A549 (cell line): ENCODE results near the gene ATF4. TPM values are rescaled to one million over a fixed set of nuclear protein-coding genes. Genes with fewer than 3 reads are reported as not detected.

Experiments
- ATAC-seq, 2 experiments: fragments of 200-7000 bp in 1 of 2; fragments of >200 bp in 1 of 2; cut with Nextera tagmentation in 1 of 2; cut with Tn5 transposase in 1 of 2; 3 replicates each; pipeline versions ENCODE4 v1.8.0 to v1.9.1; 2018 to 2020; ENCODE audit warnings: mild to moderate bottlenecking in 1 of 2, moderate library complexity in 1 of 2
- CTCF ChIA-PET: fragments of 300-600 bp; sonication (Branson Sonifier 250); formaldehyde crosslinking; extraction: SDS; loops from one replicate; lab custom pipeline; 2021; ENCODE audit warnings: antibody characterized with exemption, inconsistent platforms; lab: Yijun Ruan, JAX
- POLR2A ChIA-PET: fragments of 350-600 bp; formaldehyde crosslinking; extraction: SDS; loops from one replicate; lab custom pipeline; 2021; ENCODE audit warnings: antibody characterized with exemption, inconsistent platforms; lab: Yijun Ruan, JAX
- DNase-seq, 2 experiments: peaks; one replicate each; pipeline versions ENCODE4 v3.0.0 to v3.0.0-alpha.2; 2011 to 2016; ENCODE audit warnings: low read depth in 1 of 2, low spot score in 1 of 2
- FAIRE-seq: peaks from 2 replicates; lab custom pipeline; 2011; peaks lifted over from hg19 to GRCh38; lab: Jason Lieb, UNC
- H3K27ac ChIP-seq, 2 experiments: fragments of >200 bp; sonication (Bioruptor Twin); formaldehyde crosslinking; 3 replicates each; pipeline ENCODE4 v1.5.1; 2016 to 2017
- H3K4me1 ChIP-seq: fragments of >200 bp; sonication (Bioruptor Twin); formaldehyde crosslinking; 3 replicates; pipeline ENCODE4 v1.6.1; 2016
- H3K4me2 ChIP-seq: fragments of >200 bp; sonication (Bioruptor Twin); formaldehyde crosslinking; 3 replicates; pipeline ENCODE4 v1.6.1; 2016
- H3K4me3 ChIP-seq: fragments of >200 bp; sonication (Bioruptor Twin); formaldehyde crosslinking; 3 replicates; pipeline ENCODE4 v1.5.1; 2016
- H3K9me3 ChIP-seq: fragments of >200 bp; sonication (Bioruptor Twin); formaldehyde crosslinking; 3 replicates; pipeline ENCODE4 v1.6.1; 2016
- CBX8 ChIP-seq: fragments of 200-600 bp; sonication (generic); IDR thresholded peaks from 2 replicates; pipeline ENCODE4 v1.6.1; 2016
- CTCF ChIP-seq: fragments of >200 bp; sonication (Bioruptor Twin); formaldehyde crosslinking; IDR thresholded peaks from 3 replicates; pipeline ENCODE4 v1.5.1; 2016
- EHF ChIP-seq: fragments of 250-450 bp; sonication (Bioruptor Pico); IDR thresholded peaks from 2 replicates; pipeline ENCODE4 v1.5.0; 2020; ENCODE audit warnings: mild to moderate bottlenecking
- ESRRA ChIP-seq: fragments of 150-350 bp; IDR thresholded peaks from 2 replicates; pipeline ENCODE4 v1.6.1; 2014; ENCODE audit warnings: mild to moderate bottlenecking, low read length, borderline replicate concordance
- FOSB ChIP-seq: fragments of 250-450 bp; sonication (Bioruptor Pico); IDR thresholded peaks from 2 replicates; pipeline ENCODE4 v1.5.0; 2020; ENCODE audit warnings: mild to moderate bottlenecking, moderate library complexity
- GATA3 ChIP-seq: IDR thresholded peaks from 2 replicates; pipeline ENCODE4 v1.6.1; 2012; ENCODE audit warnings: borderline replicate concordance
- HEYL ChIP-seq: fragments of 250-450 bp; sonication (Bioruptor Pico); IDR thresholded peaks from 2 replicates; pipeline ENCODE4 v1.8.0; 2021; ENCODE audit warnings: mild to moderate bottlenecking, moderate library complexity
- HOXA7 ChIP-seq: fragments of 250-450 bp; sonication (Bioruptor Pico); IDR thresholded peaks from 2 replicates; pipeline ENCODE4 v1.5.0; 2020; ENCODE audit warnings: mild to moderate bottlenecking, moderate library complexity
- HOXB13 ChIP-seq: fragments of 250-450 bp; sonication (Bioruptor Pico); IDR thresholded peaks from 2 replicates; pipeline ENCODE4 v1.5.0; 2020; ENCODE audit warnings: low read depth, mild to moderate bottlenecking, moderate library complexity
- JUN ChIP-seq, 2 experiments: fragments of >200 bp; sonication (Bioruptor Twin); formaldehyde crosslinking; IDR thresholded peaks; 2 replicates in 1 of 2; 3 replicates in 1 of 2; pipeline ENCODE4 v1.6.1; 2016 to 2017
- KDM1A ChIP-seq: fragments of 200-600 bp; sonication (generic); IDR thresholded peaks from 2 replicates; pipeline ENCODE4 v1.6.1; 2016; ENCODE audit warnings: low read depth, mild to moderate bottlenecking
- KDM5A ChIP-seq: fragments of 200-600 bp; sonication (generic); IDR thresholded peaks from 2 replicates; pipeline ENCODE4 v1.6.1; 2016; ENCODE audit warnings: antibody characterized with exemption, mild to moderate bottlenecking
- MAFK ChIP-seq: fragments of 450-650 bp; IDR thresholded peaks from 2 replicates; pipeline ENCODE4 v1.6.1; 2014; ENCODE audit not compliant: partially characterized antibody
- MAZ ChIP-seq: fragments of 150-350 bp; IDR thresholded peaks from 2 replicates; pipeline ENCODE4 v1.6.1; 2014; ENCODE audit warnings: antibody characterized with exemption, low read depth, low read length, borderline replicate concordance
- MYC ChIP-seq: IDR thresholded peaks from 2 replicates; pipeline ENCODE4 v1.6.1; 2012; ENCODE audit warnings: mild to moderate bottlenecking, inconsistent platforms, low read length, improper control_type of control experiment, borderline replicate concordance
- NPAS2 ChIP-seq: fragments of 250-450 bp; sonication (Bioruptor Pico); IDR thresholded peaks from 2 replicates; pipeline ENCODE4 v1.8.0; 2022; ENCODE audit warnings: mild to moderate bottlenecking, moderate library complexity, borderline replicate concordance
- NR3C1 ChIP-seq: fragments of >200 bp; sonication (Bioruptor Twin); formaldehyde crosslinking; IDR thresholded peaks from 3 replicates; pipeline ENCODE4 v1.6.1; 2017
- PBX3 ChIP-seq: IDR thresholded peaks from 2 replicates; pipeline ENCODE4 v1.6.1; 2012
- PHF8 ChIP-seq: fragments of 200-600 bp; sonication (generic); IDR thresholded peaks from 2 replicates; pipeline ENCODE4 v1.6.1; 2016; ENCODE audit warnings: low read depth, mild to moderate bottlenecking, antibody characterized with exemption, moderate library complexity, borderline replicate concordance
- POLR2A ChIP-seq: IDR thresholded peaks from 2 replicates; pipeline ENCODE4 v1.6.1; 2012; ENCODE audit warnings: mild to moderate bottlenecking, low read length
- POLR2AphosphoS2 ChIP-seq: conservative IDR thresholded peaks from 2 replicates; pipeline ENCODE4 v1.6.1; 2012; ENCODE audit warnings: low read length, improper control_type of control experiment, inconsistent platforms
- RARB ChIP-seq: fragments of 250-450 bp; sonication (Bioruptor Pico); IDR thresholded peaks from 2 replicates; pipeline ENCODE4 v1.8.0; 2021; ENCODE audit warnings: mild to moderate bottlenecking, moderate library complexity
- RCOR1 ChIP-seq: fragments of 150-350 bp; IDR thresholded peaks from 2 replicates; pipeline ENCODE4 v1.6.1; 2014; ENCODE audit warnings: antibody characterized with exemption, low read length, low read depth
- REST ChIP-seq: fragments of 200-600 bp; sonication (generic); IDR thresholded peaks from 2 replicates; pipeline ENCODE4 v1.6.1; 2016; ENCODE audit warnings: antibody characterized with exemption, mild to moderate bottlenecking, moderate library complexity
- TFCP2L1 ChIP-seq: fragments of 250-450 bp; sonication (Bioruptor Pico); IDR thresholded peaks from 2 replicates; pipeline ENCODE4 v1.5.0; 2021; ENCODE audit warnings: mild to moderate bottlenecking
- ZFP36 ChIP-seq: fragments of 450-650 bp; IDR thresholded peaks from 2 replicates; pipeline ENCODE4 v1.6.1; 2014; ENCODE audit warnings: borderline replicate concordance; ENCODE audit not compliant: partially characterized antibody
- ZNF302 ChIP-seq: fragments of 250-450 bp; sonication (Bioruptor Pico); IDR thresholded peaks from 2 replicates; pipeline ENCODE4 v1.9.0; 2021; ENCODE audit warnings: inconsistent platforms, mild to moderate bottlenecking, moderate library complexity
- WGBS: methylation state at CpG from one replicate; pipeline ENCODE4 v1.1.6; 2017; ENCODE audit errors: missing lambda C conversion rate; 5-methylcytosine and 5-hydroxymethylcytosine counted together
- polyA minus RNA-seq: library from RNA; depleted of rRNA, polyadenylated mRNA; stranded (reverse); fragments of >200 nt; gene quantifications from 2 replicates; pipeline ENCODE4 v1.2.3, GENCODE V29; 2011; rRNA and poly(A)+ RNA removed
- polyA plus RNA-seq, 4 experiments: library from polyadenylated mRNA; depleted of rRNA in 3 of 4; stranded (reverse); fragments of >200 nt; fragmentation: RNase III in 1 of 4; extraction: RNeasy Plus Mini Kit Qiagen cat#74134 plus additional on column Dnase treatment in 1 of 4; gene quantifications; 2 replicates in 3 of 4; 3 replicates in 1 of 4; pipeline ENCODE4 v1.2.3, GENCODE V29; 2011 to 2017
- TF ChIP-seq, protein P1 (sequence below): fragments of 450-650 bp; IDR thresholded peaks from 2 replicates; pipeline ENCODE4 v1.6.1; 2014; ENCODE audit warnings: antibody characterized with exemption
- TF ChIP-seq, protein P2 (sequence below): fragments of >200 bp; sonication (Bioruptor Twin); formaldehyde crosslinking; IDR thresholded peaks from 3 replicates; pipeline ENCODE4 v1.6.1; 2016

The ATF4 gene, protein sequence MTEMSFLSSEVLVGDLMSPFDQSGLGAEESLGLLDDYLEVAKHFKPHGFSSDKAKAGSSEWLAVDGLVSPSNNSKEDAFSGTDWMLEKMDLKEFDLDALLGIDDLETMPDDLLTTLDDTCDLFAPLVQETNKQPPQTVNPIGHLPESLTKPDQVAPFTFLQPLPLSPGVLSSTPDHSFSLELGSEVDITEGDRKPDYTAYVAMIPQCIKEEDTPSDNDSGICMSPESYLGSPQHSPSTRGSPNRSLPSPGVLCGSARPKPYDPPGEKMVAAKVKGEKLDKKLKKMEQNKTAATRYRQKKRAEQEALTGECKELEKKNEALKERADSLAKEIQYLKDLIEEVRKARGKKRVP
- polyA plus RNA-seq (2011; rRNA removed), result 557 and 593 TPM in 2 replicates
- polyA plus RNA-seq (2012; cell fraction: cytosol; rRNA removed), result 431 and 472 TPM in 2 replicates
- polyA plus RNA-seq (2012; cell fraction: nucleus; rRNA removed), result 207 and 345 TPM in 2 replicates
- polyA plus RNA-seq (2017; fragmentation: RNase III; extraction: RNeasy Plus Mini Kit Qiagen cat#74134 plus additional on column Dnase treatment), result 242 to 249 TPM (median 242 TPM) in 3 replicates
- polyA minus RNA-seq, result 170 and 220 TPM in 2 replicates

- Histone ChIP-seq H3K9me3 (no peaks in the 10 kb centered on the region), H3K4me1 (peaks cover 25% of the 10 kb centered on the region), H3K4me3 (peak within 1 kb of the TSS; percentile 98), H3K4me2 (peak within 1 kb of the TSS; percentile 99), H3K27ac (peak within 1 kb of the TSS; percentile 96 to 99)
- DNase-seq, result peak; percentile 40 to 72
- WGBS, result under 1% methylated on average over 21 of the region's 86 CpGs
- ChIA-PET CTCF (interaction anchor here (0.7 to 1.4 kb wide), 6 partner anchors 8 to 200 kb away, joined by 3 to 5 read pairs (median 3); no protein-coding TSS in a partner anchor), POLR2A (interaction anchor here (0.6 to 1.7 kb wide), 19 partner anchors 8 to 596 kb away, joined by 3 to 34 read pairs (median 4); partner anchors contain the start of genes CBX7, MIEF1 and TAB1)
- FAIRE-seq, result no peak
- ATAC-seq, result peak; percentile 12 to 50; a peak in 4 of 6 replicates
- no peak for TF ChIP-seq TFCP2L1
- TF ChIP-seq, protein P1, sequence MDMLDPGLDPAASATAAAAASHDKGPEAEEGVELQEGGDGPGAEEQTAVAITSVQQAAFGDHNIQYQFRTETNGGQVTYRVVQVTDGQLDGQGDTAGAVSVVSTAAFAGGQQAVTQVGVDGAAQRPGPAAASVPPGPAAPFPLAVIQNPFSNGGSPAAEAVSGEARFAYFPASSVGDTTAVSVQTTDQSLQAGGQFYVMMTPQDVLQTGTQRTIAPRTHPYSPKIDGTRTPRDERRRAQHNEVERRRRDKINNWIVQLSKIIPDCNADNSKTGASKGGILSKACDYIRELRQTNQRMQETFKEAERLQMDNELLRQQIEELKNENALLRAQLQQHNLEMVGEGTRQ, result peak; percentile 95
- peak; percentile 31; the same call in 1 of the 2 replicates for TF ChIP-seq CBX8
- no peak for TF ChIP-seq ZNF302 (CRISPR knock-in tag)
- no peak for TF ChIP-seq KDM1A
- TF ChIP-seq PBX3, result peak; percentile 88
- TF ChIP-seq, protein P2, sequence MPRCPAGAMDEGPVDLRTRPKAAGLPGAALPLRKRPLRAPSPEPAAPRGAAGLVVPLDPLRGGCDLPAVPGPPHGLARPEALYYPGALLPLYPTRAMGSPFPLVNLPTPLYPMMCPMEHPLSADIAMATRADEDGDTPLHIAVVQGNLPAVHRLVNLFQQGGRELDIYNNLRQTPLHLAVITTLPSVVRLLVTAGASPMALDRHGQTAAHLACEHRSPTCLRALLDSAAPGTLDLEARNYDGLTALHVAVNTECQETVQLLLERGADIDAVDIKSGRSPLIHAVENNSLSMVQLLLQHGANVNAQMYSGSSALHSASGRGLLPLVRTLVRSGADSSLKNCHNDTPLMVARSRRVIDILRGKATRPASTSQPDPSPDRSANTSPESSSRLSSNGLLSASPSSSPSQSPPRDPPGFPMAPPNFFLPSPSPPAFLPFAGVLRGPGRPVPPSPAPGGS, result peak; percentile 95
- TF ChIP-seq EHF, result no peak; the same call in 1 of the 2 replicates
- TF ChIP-seq JUN (IDR thresholded peaks at IDR 0.05), result peak; percentile 85 to 99; a peak in 4 of 5 replicates
- TF ChIP-seq MAFK, result no peak
- peak; percentile 23; the same call in 1 of the 2 replicates for TF ChIP-seq HOXB13 (CRISPR knock-in tag)
- TF ChIP-seq GATA3, result no peak; the same call in 1 of the 2 replicates
- TF ChIP-seq FOSB (CRISPR knock-in tag), result peak; percentile 60; the same call in 1 of the 2 replicates
- no peak for TF ChIP-seq ZFP36
- 0 out of 2 replicates have a peak, but pooled peaks have one; percentile 45 for TF ChIP-seq POLR2AphosphoS2
- TF ChIP-seq MAZ, result no peak
- no peak for TF ChIP-seq HEYL (CRISPR knock-in tag)
- TF ChIP-seq POLR2A, result peak; percentile 87
- TF ChIP-seq KDM5A, result no peak
- TF ChIP-seq RARB (CRISPR knock-in tag), result no peak
- no peak for TF ChIP-seq ESRRA
- no peak for TF ChIP-seq NR3C1
- TF ChIP-seq HOXA7, result peak; percentile 53; the same call in 1 of the 2 replicates
- peak; percentile 96 for TF ChIP-seq PHF8
- TF ChIP-seq CTCF, result no peak
- TF ChIP-seq NPAS2 (CRISPR knock-in tag), result no peak
- peak; percentile 15; the same call in 1 of the 2 replicates for TF ChIP-seq MYC
- no peak for TF ChIP-seq RCOR1
- 0 out of 2 replicates have a peak, but pooled peaks have one; percentile 16 for TF ChIP-seq REST
Measured at GRCh38 chr22:39520226-39521105, at the start of gene ATF4. ATF4 (plus strand) TSS chr22:39520562; CDS start chr22:39521446, 884 bp downstream.
